ENCODE measurements around the gene PEX14.

DNA sequence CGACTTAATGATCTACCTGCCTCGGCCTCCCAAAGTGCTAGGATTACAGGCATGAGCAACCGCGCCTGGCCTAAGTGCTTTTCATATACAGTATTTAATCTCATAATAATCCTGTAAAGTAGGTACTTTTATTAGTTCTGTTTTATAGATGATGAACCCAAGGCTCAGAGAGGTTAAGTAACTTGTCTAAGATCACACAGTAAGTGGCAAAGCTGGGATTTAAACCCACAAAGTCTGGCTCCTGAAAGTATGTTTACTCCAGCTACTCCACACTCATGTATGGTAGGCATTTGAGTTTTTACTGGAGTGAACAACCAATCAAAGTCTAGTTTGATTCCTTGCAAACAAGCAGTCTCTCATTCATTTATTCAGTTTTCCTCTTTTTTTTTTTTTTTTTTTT is 4.7 kb upstream of the PEX14 start:
- TF ChIP-seq, protein P1, sequence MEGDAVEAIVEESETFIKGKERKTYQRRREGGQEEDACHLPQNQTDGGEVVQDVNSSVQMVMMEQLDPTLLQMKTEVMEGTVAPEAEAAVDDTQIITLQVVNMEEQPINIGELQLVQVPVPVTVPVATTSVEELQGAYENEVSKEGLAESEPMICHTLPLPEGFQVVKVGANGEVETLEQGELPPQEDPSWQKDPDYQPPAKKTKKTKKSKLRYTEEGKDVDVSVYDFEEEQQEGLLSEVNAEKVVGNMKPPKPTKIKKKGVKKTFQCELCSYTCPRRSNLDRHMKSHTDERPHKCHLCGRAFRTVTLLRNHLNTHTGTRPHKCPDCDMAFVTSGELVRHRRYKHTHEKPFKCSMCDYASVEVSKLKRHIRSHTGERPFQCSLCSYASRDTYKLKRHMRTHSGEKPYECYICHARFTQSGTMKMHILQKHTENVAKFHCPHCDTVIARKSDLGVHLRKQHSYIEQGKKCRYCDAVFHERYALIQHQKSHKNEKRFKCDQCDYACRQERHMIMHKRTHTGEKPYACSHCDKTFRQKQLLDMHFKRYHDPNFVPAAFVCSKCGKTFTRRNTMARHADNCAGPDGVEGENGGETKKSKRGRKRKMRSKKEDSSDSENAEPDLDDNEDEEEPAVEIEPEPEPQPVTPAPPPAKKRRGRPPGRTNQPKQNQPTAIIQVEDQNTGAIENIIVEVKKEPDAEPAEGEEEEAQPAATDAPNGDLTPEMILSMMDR (IDR thresholded peaks at IDR 0.05; ENCODE audit: extremely low read depth in 1 of 2, insufficient read depth in 1 of 2, low read depth in 1 of 2, low read length in 2 of 2), result no peak
- TF ChIP-seq EZH2 (IDR thresholded peaks at IDR 0.05; ENCODE audit: borderline replicate concordance, low read depth, low read length, severe bottlenecking), result no peak
- no peak for TF ChIP-seq POLR2A (IDR thresholded peaks at IDR 0.05; ENCODE audit: low read depth, low read length)
- TF ChIP-seq, protein P2, sequence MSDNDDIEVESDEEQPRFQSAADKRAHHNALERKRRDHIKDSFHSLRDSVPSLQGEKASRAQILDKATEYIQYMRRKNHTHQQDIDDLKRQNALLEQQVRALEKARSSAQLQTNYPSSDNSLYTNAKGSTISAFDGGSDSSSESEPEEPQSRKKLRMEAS (IDR thresholded peaks at IDR 0.05; ENCODE audit: insufficient read depth, insufficient read length), result no peak
- TF ChIP-seq MYC (IDR thresholded peaks at IDR 0.05; ENCODE audit: low read depth, low read length), result no peak
- TF ChIP-seq POLR2AphosphoS5 (IDR thresholded peaks at IDR 0.05; ENCODE audit: insufficient read depth, low read depth, low read length), result no peak
- no peak for TF ChIP-seq JUN (IDR thresholded peaks at IDR 0.05; ENCODE audit: borderline replicate concordance, insufficient read depth, insufficient read length, low read depth)
- TF ChIP-seq GATA2 (IDR thresholded peaks at IDR 0.05; ENCODE audit: insufficient read depth, insufficient read length, low read depth, low read length), result no peak

Measured in endothelial cell of umbilical vein (primary cell).